KOPT-K1 (cell line): ENCODE results near the gene KIR2DL4.
"Not testable (repeated sequence)": the region's sequence is repeated elsewhere in the genome, so short reads cannot be mapped to it uniquely, and the experiment has no call there.

ENCODE experiments used
- H3K27ac ChIP-seq: fragments of 200-600 bp; sonication (generic); 2 replicates; pipeline ENCODE4 v1.5.1; 2016; ENCODE audit warnings: antibody characterized with exemption, mild to moderate bottlenecking, low read depth, low read length; ENCODE audit not compliant: poor library complexity, severe bottlenecking
- H3K36me3 ChIP-seq: fragments of 200-600 bp; sonication (generic); 2 replicates; pipeline ENCODE4 v1.5.1; 2017; ENCODE audit warnings: antibody characterized with exemption, mild to moderate bottlenecking, low read length, moderate library complexity; ENCODE audit not compliant: insufficient read depth
- H3K9me3 ChIP-seq: fragments of 200-600 bp; sonication (generic); 2 replicates; pipeline ENCODE4 v1.5.1; 2017; ENCODE audit warnings: antibody characterized with exemption, low read length, mild to moderate bottlenecking; ENCODE audit not compliant: insufficient read depth, poor library complexity, severe bottlenecking

KIR2DL4 gene

DNA sequence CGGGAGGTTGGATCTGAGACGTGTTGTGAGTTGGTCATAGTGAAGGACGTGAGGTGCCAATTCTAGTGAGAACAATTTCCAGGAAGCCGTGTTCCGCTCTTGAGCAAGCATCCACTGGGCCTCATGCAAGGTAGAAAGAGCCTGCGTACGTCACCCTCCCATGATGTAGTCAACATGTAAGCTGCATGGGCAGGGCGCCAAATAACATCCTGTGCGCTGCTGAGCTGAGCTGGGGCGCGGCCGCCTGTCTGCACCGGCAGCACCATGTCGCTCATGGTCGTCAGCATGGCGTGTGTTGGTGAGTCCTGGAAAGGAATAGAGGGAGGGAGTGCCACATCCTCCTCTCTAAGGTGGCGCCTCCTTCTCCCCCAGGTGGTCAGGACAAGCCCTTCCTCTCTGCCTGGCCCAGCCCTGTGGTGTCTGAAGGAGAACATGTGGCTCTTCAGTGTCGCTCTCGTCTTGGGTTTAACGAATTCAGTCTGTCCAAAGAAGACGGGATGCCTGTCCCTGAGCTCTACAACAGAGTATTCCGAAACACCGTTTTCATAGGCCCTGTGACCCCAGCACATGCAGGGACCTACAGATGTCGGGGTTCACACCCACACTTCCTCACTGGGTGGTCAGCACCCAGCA, 17.2 kb upstream of the KIR2DL4 start:
- H3K36me3 ChIP-seq, H3K27ac ChIP-seq, H3K9me3 ChIP-seq: not testable (repeated sequence)

GRCh38 chr19:54788154-54788553, 15.3 kb upstream of the KIR2DL4 start:
- not testable (repeated sequence) for H3K36me3 ChIP-seq, H3K27ac ChIP-seq, H3K9me3 ChIP-seq

DNA sequence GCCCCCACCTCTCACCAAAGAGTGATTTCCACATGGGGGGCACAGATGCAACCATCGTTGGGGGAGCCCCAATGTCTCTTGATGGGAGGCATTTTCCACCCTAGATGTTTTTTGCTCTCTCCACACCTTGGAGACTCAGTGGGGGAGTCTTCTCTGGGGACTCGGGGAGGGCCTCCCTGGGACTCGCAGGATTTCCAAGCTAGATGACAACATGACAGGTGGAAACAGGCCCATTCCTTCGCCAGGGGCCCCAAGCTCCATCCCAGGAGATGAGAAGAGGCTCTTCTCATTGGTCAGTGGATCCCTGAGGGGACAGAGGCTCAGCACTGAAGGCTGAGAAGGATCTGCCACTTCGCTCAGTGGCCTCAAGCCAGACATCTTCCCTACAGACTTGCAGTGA, 12.7 kb upstream of the KIR2DL4 start:
- H3K27ac ChIP-seq = no peak overlapping the region
- no peaks in the 10 kb centered on the region for H3K36me3 ChIP-seq
- H3K9me3 ChIP-seq = no peaks in the 10 kb centered on the region

GRCh38 chr19:54791476-54791875, 11.9 kb upstream of the KIR2DL4 start:
- Histone ChIP-seq H3K27ac (no peak overlapping the region), H3K36me3 (no peaks in the 10 kb centered on the region), H3K9me3 (no peaks in the 10 kb centered on the region)

DNA sequence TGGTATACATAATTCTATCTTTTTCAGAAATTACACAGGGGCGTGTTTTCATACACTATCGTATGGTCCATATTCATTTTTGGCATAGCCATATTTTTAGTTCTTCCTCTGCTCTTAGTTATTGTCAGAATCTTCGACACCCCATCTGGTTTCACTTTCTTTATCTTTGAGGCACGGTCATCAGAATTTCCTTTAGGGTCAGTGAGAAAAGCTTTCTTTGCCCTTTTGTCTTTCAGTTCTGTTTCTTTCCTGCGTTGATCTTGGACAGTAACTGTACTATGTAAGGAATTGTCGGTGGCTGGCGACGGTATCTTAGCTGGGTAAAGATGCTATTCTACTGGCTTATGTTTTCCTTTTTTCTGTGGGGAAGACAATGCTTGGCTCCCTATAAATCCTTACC, 10.6 kb upstream of the KIR2DL4 start:
- Histone ChIP-seq H3K36me3 (no peaks in the 10 kb centered on the region), H3K9me3 (no peaks in the 10 kb centered on the region), H3K27ac (no peak overlapping the region)

DNA sequence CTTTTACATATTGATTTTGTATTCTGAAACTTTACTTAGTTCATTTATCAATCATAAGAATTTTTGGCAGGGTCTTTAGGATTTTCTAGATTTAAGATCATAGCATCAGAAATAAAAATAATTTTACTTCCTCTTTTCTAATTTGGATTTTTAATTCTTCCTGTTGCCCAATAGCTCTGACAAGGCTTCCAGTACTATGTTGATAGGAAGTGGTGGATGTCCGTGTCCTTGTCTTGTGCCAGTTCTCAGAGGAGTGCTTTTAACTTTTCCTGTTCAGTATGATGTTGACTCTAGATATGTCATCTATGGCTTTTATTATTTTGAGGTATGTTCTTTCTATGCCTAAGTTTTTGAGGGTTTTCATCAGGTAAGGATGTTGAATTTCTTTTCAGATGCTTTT, 7.7 kb upstream of the KIR2DL4 start:
- Histone ChIP-seq H3K27ac (no peak overlapping the region), H3K9me3 (no peaks in the 10 kb centered on the region), H3K36me3 (no peaks in the 10 kb centered on the region)

DNA sequence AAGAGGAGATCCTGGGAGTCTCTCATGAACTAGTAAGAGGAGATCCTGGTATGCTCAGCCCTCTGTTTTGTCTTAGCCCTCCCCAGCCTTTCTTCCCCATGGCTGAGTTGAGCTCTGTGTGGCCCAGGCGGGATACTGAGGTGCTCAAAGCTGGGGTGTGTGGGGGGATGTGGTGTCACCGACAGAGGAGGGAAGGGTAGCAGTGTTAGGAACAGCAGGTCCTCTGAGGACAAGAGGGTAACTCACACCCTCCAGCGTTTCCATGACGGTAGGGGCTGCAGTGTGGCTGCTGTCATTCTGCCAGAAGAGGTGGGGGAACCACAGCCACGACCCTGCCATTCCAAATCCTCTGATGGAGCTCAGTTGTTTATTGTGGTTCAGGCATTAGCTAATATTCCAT, 691 bp downstream of the KIR2DL4 start:
- Histone ChIP-seq H3K27ac (no peak overlapping the region), H3K9me3 (no peaks in the 10 kb centered on the region), H3K36me3 (no peaks in the 10 kb centered on the region)

- H3K27ac ChIP-seq = no peak overlapping the region
- H3K36me3 ChIP-seq = no peaks in the 10 kb centered on the region
- no peaks in the 10 kb centered on the region for H3K9me3 ChIP-seq
These were observed 1.2 kb downstream of the KIR2DL4 start for GRCh38 chr19:54804571-54804970.

- no peaks in the 10 kb centered on the region for H3K9me3 ChIP-seq
- no peaks in the 10 kb centered on the region for H3K36me3 ChIP-seq
- no peak overlapping the region for H3K27ac ChIP-seq
These were observed 2.5 kb downstream of the KIR2DL4 start for GRCh38 chr19:54805665-54806515.

- Histone ChIP-seq H3K27ac (no peak overlapping the region), H3K9me3 (no peaks in the 10 kb centered on the region)
These were observed 3.1 kb downstream of the KIR2DL4 start for GRCh38 chr19:54806516-54806838.

DNA sequence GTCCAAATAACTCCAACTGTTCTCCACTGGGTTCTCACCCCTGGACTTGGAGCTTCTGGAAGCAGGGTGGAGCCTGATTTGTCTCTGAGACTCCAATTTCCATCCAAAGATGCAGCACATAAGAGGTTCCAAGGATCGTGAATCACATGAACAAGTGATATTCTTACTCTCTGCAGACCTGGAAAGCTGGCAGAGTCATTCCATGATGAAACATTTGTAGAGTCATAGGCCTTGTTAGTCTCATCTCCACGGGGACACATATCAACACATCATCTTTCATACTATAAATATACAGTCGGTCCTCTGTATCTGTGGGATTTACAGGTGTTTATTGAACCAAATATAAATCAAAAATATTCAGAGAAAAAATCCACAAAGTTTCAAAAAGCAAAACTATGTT, 11.2 kb downstream of the KIR2DL4 start:
- H3K9me3 ChIP-seq = peaks cover 10% of the 10 kb centered on the region

More at GRCh38 chr19:54806516-54806838, 3.1 kb downstream of the KIR2DL4 start:
- H3K36me3 ChIP-seq = no peaks in the 10 kb centered on the region

DNA sequence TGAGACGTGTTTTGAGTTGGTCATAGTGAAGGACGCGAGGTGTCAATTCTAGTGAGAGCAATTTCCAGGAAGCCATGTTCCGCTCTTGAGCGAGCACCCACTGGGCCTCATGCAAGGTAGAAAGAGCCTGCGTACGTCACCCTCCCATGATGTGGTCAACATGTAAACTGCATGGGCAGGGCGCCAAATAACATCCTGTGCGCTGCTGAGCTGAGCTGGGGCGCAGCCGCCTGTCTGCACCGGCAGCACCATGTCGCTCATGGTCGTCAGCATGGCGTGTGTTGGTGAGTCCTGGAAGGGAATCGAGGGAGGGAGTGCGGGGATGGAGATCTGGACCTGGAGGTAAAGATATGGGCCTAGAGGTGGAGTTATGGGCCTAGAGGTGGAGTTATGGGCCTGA, 12.8 kb downstream of the KIR2DL4 start, which contains the start of gene KIR3DL1:
Gene KIR3DL1, plus strand, starts transcription at position 218 of the 400 bp plus-strand sequence.
- peaks cover 10% of the 10 kb centered on the region for H3K9me3 ChIP-seq
- not testable (repeated sequence) for H3K36me3 ChIP-seq, H3K27ac ChIP-seq

More for the DNA sequence above, 11.2 kb downstream of the KIR2DL4 start:
- H3K27ac ChIP-seq, H3K36me3 ChIP-seq: not testable (repeated sequence)

DNA sequence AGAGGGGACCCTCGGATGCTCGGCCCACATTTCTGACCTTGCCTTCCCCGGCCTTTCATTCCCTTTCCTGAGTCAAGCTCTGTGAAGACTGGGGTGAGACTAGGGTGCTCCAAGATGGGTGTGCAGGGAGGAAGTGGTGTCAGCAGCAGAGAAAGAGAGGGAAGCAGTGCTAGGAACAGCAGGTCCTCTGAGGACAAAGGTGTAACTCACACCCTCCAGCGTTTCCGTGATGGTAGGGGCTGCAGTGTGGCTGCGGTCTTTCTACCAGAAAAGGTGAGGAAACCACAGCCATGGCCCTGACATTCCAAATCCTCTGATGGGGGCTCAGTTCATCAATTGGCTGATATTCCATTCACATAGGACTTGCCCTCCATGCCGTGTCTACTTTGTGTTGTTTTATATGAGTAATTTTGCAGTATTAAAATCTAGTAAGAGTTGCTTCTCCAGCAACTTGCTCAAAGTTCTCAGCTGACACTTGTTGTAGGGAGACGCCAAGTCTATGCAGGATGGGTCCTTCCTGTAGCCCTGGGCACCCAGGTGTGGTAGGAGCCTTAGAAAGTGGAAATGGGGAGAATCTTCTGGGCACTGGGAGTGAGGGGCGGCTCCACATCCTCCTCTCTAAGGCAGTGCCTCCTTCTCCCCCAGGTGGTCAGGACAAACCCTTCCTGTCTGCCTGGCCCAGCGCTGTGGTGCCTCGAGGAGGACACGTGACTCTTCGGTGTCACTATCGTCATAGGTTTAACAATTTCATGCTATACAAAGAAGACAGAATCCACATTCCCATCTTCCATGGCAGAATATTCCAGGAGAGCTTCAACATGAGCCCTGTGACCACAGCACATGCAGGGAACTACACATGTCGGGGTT, 14.5 kb downstream of the KIR2DL4 start:
- H3K9me3 ChIP-seq = no peaks in the 10 kb centered on the region

DNA sequence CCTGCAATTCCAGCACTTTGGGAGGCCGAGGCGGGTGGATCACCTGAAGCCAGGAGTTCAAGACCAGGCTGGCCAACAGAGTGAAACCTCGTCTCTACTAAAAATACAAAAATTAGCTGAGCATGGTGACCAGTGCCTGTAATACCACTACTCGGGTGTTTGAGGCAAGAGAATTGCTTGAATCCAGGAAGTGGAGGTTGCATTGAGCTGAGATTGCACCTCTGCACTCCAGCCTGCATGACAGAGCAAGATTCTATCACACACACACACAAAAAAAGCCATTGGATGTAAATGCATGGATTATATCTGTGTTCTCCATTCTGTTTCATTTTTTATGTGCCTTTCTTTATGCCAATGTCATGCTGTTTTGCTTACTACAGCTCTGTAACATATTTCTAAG, 21.0 kb downstream of the KIR2DL4 start:
- not testable (repeated sequence) for H3K9me3 ChIP-seq, H3K36me3 ChIP-seq, H3K27ac ChIP-seq

More for the DNA sequence above, 14.5 kb downstream of the KIR2DL4 start:
- Histone ChIP-seq H3K36me3 (no peaks in the 10 kb centered on the region), H3K27ac (no peak overlapping the region)

GRCh38 chr19:54825326-54825725, 21.9 kb downstream of the KIR2DL4 start:
- not testable (repeated sequence) for H3K9me3 ChIP-seq, H3K36me3 ChIP-seq, H3K27ac ChIP-seq
